ENCODE measurements around the gene LRRC2.

Gene LRRC2

DNA sequence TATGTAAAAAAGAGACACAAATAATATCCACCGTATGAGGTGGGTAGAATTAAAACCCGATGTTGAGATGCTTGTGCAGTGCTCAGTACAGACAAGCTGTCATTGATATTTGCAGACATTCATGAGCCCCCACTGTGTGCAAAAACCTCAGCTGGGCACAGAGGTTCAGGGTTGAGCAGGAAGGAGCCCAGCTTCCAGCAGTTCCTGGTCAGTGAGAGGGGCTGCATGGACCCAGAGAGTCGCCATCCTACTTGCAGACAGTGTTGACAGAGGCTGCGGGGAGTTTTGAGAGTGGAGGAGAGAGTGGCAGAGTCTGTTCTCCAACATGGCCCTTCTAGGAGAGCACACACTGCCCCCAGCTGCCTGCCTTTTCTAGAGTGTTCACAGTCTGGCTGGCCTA, 95.3 kb downstream of the LRRC2 start:
- no peak for DNase-seq

DNA sequence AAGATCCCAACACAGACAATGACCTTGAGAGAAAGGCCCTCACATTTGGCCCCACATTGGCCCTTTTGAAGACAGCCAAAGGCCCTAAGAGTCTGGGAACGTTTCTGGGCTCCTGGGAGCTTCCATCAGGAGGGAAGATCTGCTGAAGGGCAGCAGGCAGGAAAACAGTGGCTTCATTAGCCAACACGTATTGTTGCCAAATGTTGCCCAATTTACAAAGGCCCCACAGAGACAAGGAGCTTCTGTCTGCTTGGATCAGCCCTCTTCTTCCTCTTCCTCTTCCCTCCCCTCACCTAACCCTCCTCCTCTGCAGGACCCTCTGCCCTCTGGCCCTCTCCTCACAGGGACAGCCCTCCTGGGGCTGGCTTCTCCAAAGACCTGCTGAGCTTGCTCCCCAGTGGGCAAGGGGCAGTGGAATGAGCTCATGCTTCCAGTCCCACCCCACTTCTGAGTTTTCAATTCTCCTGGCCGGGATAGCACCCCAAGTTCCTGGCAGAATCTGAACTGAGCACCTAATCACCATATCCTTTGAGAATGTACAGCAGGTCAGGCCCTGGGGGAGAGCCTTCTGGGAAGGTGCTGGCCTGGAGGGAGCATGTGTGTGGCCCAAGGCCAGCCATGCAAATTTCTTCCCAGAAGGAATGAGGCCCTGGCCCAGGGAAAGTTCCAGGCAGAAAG, 96.3 kb downstream of the LRRC2 start:
- DNase-seq: no peak

- no peak for DNase-seq
These were observed 97.1 kb downstream of the LRRC2 start for GRCh38 chr3:46468753-46469600.

DNA sequence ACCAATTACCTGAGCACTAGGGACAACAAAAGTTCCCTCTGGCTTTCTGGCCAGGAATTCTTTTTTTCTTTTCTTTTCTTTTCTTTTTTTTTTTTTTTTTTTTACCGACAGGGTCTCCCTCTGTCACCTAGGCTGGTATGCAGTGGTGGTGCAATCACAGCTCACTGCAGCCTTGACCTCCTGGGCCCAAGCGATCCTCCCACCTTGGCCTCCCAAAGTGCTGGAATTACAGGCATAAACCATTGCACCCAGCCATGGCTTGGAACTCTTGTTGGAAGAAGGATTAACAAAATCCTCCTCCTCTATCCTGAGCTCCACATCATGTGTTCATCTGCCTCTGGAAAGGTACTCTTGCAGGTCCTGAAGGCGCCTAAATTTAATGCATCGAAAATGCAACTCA, 98.5 kb downstream of the LRRC2 start:
- DNase-seq: no peak

- DNase-seq: no peak
These were observed 99.2 kb downstream of the LRRC2 start for GRCh38 chr3:46466871-46467403.

- no peak for DNase-seq
These were observed 99.8 kb downstream of the LRRC2 start for GRCh38 chr3:46466273-46466672.

Data from DMS79 treated with DMSO at 0.1 percent for 48 hours (cell line).